Measurements from ENCODE around the gene ISG20. TPM values are rescaled to one million over a fixed set of nuclear protein-coding genes. Genes with fewer than 3 reads are reported as not detected.

ISG20 gene
- total RNA-seq, 4 donors from 2014 or later = 14.3 to 47.8 (median 35.1) TPM

DNA sequence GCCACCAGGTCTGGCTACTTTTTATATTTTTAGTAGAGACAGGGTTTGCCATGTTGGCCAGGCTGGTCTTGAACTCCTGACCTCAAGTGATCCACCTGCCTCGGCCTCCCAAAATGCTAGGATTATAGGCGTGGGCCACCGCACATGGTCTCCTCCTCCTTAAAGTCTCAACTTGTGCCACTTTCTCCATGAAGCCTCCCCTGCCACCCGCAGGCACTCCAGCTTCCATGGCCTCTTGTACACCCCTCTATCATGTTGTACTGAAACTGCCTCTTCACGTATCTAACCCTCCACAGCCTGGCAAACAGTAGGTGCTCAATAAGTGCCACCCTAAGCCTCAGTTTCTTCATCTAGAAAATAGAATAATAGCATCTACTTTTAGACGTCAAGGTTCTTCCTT is 39.9 kb downstream of the ISG20 start:
- no peaks in the 10 kb centered on the region for H3K36me3 ChIP-seq
- no peak overlapping the region for H3K27ac ChIP-seq
- H3K27me3 ChIP-seq = no peaks in the 10 kb centered on the region
- WGBS, 2 donors = 88 to 96% methylated on average over 6 of the region's 6 CpGs
- no peaks in the 10 kb centered on the region for H3K9me3 ChIP-seq
- DNase-seq = no peak
- no peak for TF ChIP-seq POLR2A (IDR thresholded peaks at IDR 0.05)
- no peak overlapping the region for H3K4me3 ChIP-seq (replicated peaks in 1 of 3)
- intact Hi-C loops (cut with DNase I) = no loop called here
- no peaks in the 10 kb centered on the region for H3K4me1 ChIP-seq

DNA sequence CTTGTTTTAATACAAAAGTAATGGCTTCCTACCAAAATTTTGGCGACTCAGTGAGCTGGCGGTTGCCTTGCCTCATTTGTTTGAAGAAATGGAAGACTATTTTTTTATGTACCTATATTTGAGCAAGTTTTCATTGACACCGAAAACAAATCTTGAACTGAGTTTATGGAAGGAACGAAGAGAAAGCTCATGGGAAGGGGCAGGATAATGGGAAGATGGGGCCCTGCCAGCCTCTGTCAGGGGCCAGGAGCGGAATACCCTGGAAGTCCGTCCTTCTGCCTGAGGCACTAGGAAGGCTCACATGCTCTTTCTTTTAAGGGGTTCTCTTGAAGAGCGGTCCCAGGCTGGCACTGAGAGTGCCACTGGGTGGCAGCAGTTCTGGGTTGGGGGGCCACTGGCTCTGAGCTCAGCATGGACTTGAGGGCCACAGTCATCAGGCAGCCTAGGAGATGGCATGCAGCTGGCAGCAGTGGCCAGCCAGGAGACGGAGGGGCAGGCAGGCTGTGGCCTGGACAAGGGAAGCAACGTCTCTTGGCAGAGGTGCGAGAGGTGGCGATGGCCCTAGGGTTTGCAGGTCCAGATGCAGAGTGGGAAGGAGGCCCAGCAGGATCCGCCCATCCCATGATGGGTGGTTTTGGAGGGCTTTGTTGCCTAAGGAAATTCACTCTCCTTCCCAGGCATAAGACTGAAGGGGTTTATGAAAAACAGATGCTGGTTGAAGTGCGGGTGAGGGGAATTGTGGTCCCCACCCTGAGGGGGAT is 41.6 kb downstream of the ISG20 start:
- no peak for TF ChIP-seq POLR2A (IDR thresholded peaks at IDR 0.05)
- TF ChIP-seq, protein P1, sequence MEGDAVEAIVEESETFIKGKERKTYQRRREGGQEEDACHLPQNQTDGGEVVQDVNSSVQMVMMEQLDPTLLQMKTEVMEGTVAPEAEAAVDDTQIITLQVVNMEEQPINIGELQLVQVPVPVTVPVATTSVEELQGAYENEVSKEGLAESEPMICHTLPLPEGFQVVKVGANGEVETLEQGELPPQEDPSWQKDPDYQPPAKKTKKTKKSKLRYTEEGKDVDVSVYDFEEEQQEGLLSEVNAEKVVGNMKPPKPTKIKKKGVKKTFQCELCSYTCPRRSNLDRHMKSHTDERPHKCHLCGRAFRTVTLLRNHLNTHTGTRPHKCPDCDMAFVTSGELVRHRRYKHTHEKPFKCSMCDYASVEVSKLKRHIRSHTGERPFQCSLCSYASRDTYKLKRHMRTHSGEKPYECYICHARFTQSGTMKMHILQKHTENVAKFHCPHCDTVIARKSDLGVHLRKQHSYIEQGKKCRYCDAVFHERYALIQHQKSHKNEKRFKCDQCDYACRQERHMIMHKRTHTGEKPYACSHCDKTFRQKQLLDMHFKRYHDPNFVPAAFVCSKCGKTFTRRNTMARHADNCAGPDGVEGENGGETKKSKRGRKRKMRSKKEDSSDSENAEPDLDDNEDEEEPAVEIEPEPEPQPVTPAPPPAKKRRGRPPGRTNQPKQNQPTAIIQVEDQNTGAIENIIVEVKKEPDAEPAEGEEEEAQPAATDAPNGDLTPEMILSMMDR (IDR thresholded peaks at IDR 0.05) = no peak
- intact Hi-C loops (cut with DNase I) = no loop called here
- Histone ChIP-seq H3K27me3 (no peaks in the 10 kb centered on the region), H3K9me3 (no peaks in the 10 kb centered on the region), H3K4me3 (replicated peaks in 1 of 3) (no peak overlapping the region), H3K36me3 (no peaks in the 10 kb centered on the region), H3K4me1 (no peaks in the 10 kb centered on the region), H3K27ac (no peak overlapping the region)
- 85 to 90% methylated on average over 13 of the region's 13 CpGs for WGBS, 2 donors
- DNase-seq = no peak

DNA sequence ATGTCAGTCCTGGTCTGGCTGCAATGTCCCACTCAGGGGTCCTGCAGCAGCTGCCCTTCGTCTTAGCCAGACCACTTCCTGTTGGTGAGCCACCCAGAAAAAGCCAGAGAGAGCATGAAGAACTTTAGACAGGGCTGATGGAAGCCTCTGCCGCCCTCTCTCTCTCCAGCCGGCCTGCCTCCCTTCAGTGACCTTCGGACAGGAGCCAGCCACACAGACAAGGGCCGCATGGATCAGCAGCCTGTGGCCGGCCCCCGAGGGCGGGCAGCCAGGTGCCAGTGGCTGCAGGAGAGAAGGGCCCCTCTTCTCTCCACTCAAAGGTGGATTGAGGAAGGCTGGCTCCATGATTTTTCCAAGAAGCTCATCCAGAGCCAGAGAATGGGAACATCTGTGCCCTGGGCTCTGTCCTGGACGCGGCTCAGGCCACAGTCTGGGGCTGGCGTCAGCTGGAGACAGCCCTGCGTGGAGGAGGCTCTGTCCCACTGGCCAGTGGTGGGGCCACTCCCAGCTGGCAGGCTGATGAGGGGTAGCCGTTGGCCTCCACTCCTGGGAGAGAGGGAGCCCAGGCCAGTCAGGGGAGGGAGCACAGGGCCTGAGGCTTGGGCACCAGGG is 42.9 kb downstream of the ISG20 start:
- Histone ChIP-seq H3K27ac (no peak overlapping the region), H3K4me3 (replicated peaks in 1 of 3) (no peak overlapping the region), H3K27me3 (no peaks in the 10 kb centered on the region), H3K36me3 (no peaks in the 10 kb centered on the region), H3K4me1 (no peaks in the 10 kb centered on the region), H3K9me3 (no peaks in the 10 kb centered on the region)
- intact Hi-C loops (cut with DNase I) = no loop called here
- TF ChIP-seq POLR2A (IDR thresholded peaks at IDR 0.05) = no peak
- TF ChIP-seq, protein P1 (IDR thresholded peaks at IDR 0.05) = no peak
- 58 to 66% methylated on average over 8 of the region's 13 CpGs for WGBS, 2 donors
- no peak for DNase-seq

DNA sequence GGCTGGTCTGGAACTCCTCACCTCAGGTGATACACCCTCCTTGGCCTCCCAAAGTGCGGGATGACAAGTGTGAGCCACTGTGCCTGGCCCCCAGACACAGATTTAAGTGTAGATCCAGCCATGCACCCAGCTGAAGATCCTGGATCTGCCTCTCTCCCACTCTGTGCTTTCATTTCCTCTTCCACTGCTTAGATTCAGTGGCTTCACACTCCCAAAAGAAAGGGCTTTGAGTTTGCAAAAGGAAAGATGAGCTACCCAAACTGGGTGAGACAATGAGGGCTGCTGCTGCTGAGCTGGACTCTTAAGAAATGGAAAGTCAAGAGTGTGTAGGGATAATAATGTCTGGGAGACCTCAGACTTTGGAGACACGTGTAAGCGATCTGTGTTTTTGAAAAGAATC is 45.5 kb downstream of the ISG20 start:
- H3K27ac ChIP-seq = no peak overlapping the region
- H3K9me3 ChIP-seq = no peaks in the 10 kb centered on the region
- no peaks in the 10 kb centered on the region for H3K27me3 ChIP-seq
- no peak for DNase-seq
- WGBS, 2 donors = 60 to 65% methylated on average over 3 of the region's 3 CpGs
- no peak for TF ChIP-seq POLR2A (IDR thresholded peaks at IDR 0.05)
- TF ChIP-seq, protein P1 (IDR thresholded peaks at IDR 0.05) = no peak
- no peaks in the 10 kb centered on the region for H3K4me1 ChIP-seq
- H3K36me3 ChIP-seq = no peaks in the 10 kb centered on the region
- intact Hi-C loops (cut with DNase I) = no loop called here
- no peak overlapping the region for H3K4me3 ChIP-seq (replicated peaks in 1 of 3)

DNA sequence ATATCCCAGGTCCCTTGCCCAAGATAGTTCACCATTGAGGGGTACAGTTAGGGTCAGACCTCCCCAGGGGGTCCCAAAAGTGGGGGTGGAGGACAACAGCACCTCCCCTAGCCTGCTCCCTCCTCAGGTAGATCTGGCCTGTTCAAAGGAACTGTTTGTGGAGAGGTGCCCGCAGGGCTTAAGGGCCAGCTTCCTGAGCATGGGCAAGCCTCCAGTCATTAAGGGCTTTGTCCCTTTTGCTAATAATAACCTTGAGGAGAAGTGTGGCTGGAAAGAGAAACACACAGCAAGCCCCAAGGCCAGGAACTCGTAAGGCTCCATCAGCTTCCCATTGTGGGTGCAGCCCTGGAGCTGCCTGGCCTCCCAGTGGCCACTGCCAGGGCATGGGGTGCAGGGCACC is 47.4 kb downstream of the ISG20 start:
- Histone ChIP-seq H3K4me1 (no peaks in the 10 kb centered on the region), H3K4me3 (replicated peaks in 1 of 3) (no peak overlapping the region), H3K27me3 (no peaks in the 10 kb centered on the region), H3K36me3 (no peaks in the 10 kb centered on the region), H3K27ac (no peak overlapping the region), H3K9me3 (no peaks in the 10 kb centered on the region)
- DNase-seq = no peak
- intact Hi-C loops (cut with DNase I) = no loop called here
- TF ChIP-seq, protein P1 (IDR thresholded peaks at IDR 0.05) = no peak
- no peak for TF ChIP-seq POLR2A (IDR thresholded peaks at IDR 0.05)
- 58 to 61% methylated on average over 2 of the region's 2 CpGs for WGBS, 2 donors

Data from thyroid gland (tissue), 4 donors.